Stimulated activated naive CD8-positive, alpha-beta T cell treated with anti-CD3 and anti-CD28 coated beads, Interleukin-15, amount 100 ng/mL, for 72 hours (primary cell): Measurements from ENCODE around the gene NTM.

Source experiments
- ATAC-seq: fragments of 150-1000 bp; cut with Tn5 transposase; 2 replicates; pipeline ENCODE4 v1.10.0; 2021; ENCODE audit warnings: mild to moderate bottlenecking, moderate library complexity
- DNase-seq, 2 donors: peaks; one replicate each; pipeline ENCODE4 v3.0.0; 2021 to 2022
- H3K27ac Mint-ChIP-seq, 2 donors: one replicate each; pipeline ENCODE4 v1.8.0; 2022; ENCODE audit warnings: mild to moderate bottlenecking in 2 of 2, mixed read lengths in 2 of 2, moderate library complexity in 2 of 2
- H3K27me3 Mint-ChIP-seq: one replicate; pipeline ENCODE4 v1.8.0; 2022; ENCODE audit warnings: mixed read lengths
- H3K4me1 Mint-ChIP-seq: one replicate; pipeline ENCODE4 v1.8.0; 2022; ENCODE audit warnings: mild to moderate bottlenecking, mixed read lengths
- H3K4me3 Mint-ChIP-seq, 2 donors: one replicate each; pipeline ENCODE4 v1.8.0; 2022; ENCODE audit warnings: mild to moderate bottlenecking in 2 of 2, mixed read lengths in 2 of 2, moderate library complexity in 1 of 2
- H3K9me3 Mint-ChIP-seq, 2 donors: one replicate each; pipeline ENCODE4 v1.8.0; 2022; ENCODE audit warnings: mixed read lengths in 2 of 2

Gene NTM

GRCh38 chr11:132024587-132025295 is 654.3 kb downstream of the NTM start:
- ATAC-seq (no peak), DNase-seq (no peak)
- Mint-ChIP-seq H3K4me1 (no peaks in the 10 kb centered on the region), H3K9me3 (peaks cover 9 to 36% of the 10 kb centered on the region in 2 donors), H3K4me3 (no peak overlapping the region), H3K27ac (peak overlapping the region in 1 of 2 donors; percentile 67), H3K27me3 (peaks cover 6% of the 10 kb centered on the region)

- H3K27me3 Mint-ChIP-seq: peaks cover 6% of the 10 kb centered on the region
- H3K4me3 Mint-ChIP-seq: no peak overlapping the region
- ATAC-seq: no peak
- DNase-seq: no peak
- no peak overlapping the region for H3K27ac Mint-ChIP-seq
- H3K4me1 Mint-ChIP-seq: no peaks in the 10 kb centered on the region
- peaks cover 9 to 25% of the 10 kb centered on the region in 2 donors for H3K9me3 Mint-ChIP-seq
These were observed 656.3 kb downstream of the NTM start for GRCh38 chr11:132026746-132027145.

- DNase-seq (no peak), ATAC-seq (no peak)
- no peak overlapping the region for H3K27ac Mint-ChIP-seq
- peaks cover 6 to 24% of the 10 kb centered on the region in 2 donors for H3K9me3 Mint-ChIP-seq
- no peak overlapping the region for H3K4me3 Mint-ChIP-seq
- peaks cover 6% of the 10 kb centered on the region for H3K27me3 Mint-ChIP-seq
- no peaks in the 10 kb centered on the region for H3K4me1 Mint-ChIP-seq
These were observed 658.2 kb downstream of the NTM start for GRCh38 chr11:132028380-132029240.

- Mint-ChIP-seq H3K27me3 (peaks cover 6% of the 10 kb centered on the region), H3K4me1 (no peaks in the 10 kb centered on the region), H3K4me3 (no peak overlapping the region), H3K27ac (no peak overlapping the region), H3K9me3 (peaks cover 4 to 16% of the 10 kb centered on the region in 2 donors)
- no peak for DNase-seq
- ATAC-seq: no peak
These were observed 660.5 kb downstream of the NTM start for GRCh38 chr11:132030896-132031295.

GRCh38 chr11:132032555-132032954 is 662.1 kb downstream of the NTM start:
- Mint-ChIP-seq H3K27me3 (peaks cover 5% of the 10 kb centered on the region), H3K4me3 (no peak overlapping the region), H3K4me1 (no peaks in the 10 kb centered on the region), H3K27ac (no peak overlapping the region), H3K9me3 (peaks cover 2 to 12% of the 10 kb centered on the region in 2 donors)
- DNase-seq: no peak
- ATAC-seq: no peak

- H3K4me3 Mint-ChIP-seq: no peak overlapping the region
- ATAC-seq (no peak), DNase-seq (no peak)
- H3K27me3 Mint-ChIP-seq: peaks cover under 1% of the 10 kb centered on the region
- H3K27ac Mint-ChIP-seq: no peak overlapping the region
- H3K9me3 Mint-ChIP-seq: peaks cover 0 to 7% of the 10 kb centered on the region in 2 donors
- H3K4me1 Mint-ChIP-seq: no peaks in the 10 kb centered on the region
These were observed 662.6 kb downstream of the NTM start for GRCh38 chr11:132033051-132033450.

- DNase-seq (no peak), ATAC-seq (no peak)
- Mint-ChIP-seq H3K27ac (no peak overlapping the region), H3K4me1 (no peaks in the 10 kb centered on the region), H3K4me3 (no peak overlapping the region), H3K9me3 (peaks cover 0 to 13% of the 10 kb centered on the region in 2 donors), H3K27me3 (no peaks in the 10 kb centered on the region)
These were observed 664.8 kb downstream of the NTM start for GRCh38 chr11:132035228-132035627.

GRCh38 chr11:132035766-132036165 is 665.4 kb downstream of the NTM start:
- ATAC-seq: no peak
- DNase-seq: no peak
- no peak overlapping the region for H3K27ac Mint-ChIP-seq

GRCh38 chr11:132036220-132036619 is 665.8 kb downstream of the NTM start:
- Mint-ChIP-seq H3K27ac (no peak overlapping the region), H3K4me1 (no peaks in the 10 kb centered on the region), H3K4me3 (no peak overlapping the region), H3K27me3 (no peaks in the 10 kb centered on the region), H3K9me3 (peaks cover 0 to 19% of the 10 kb centered on the region in 2 donors)
- ATAC-seq (no peak), DNase-seq (no peak)

More at GRCh38 chr11:132035766-132036165, 665.4 kb downstream of the NTM start:
- H3K27me3 Mint-ChIP-seq: no peaks in the 10 kb centered on the region
- H3K4me3 Mint-ChIP-seq: no peak overlapping the region
- H3K9me3 Mint-ChIP-seq: peaks cover 0 to 14% of the 10 kb centered on the region in 2 donors
- no peaks in the 10 kb centered on the region for H3K4me1 Mint-ChIP-seq

- no peaks in the 10 kb centered on the region for H3K4me1 Mint-ChIP-seq
- no peak for ATAC-seq
These were observed 666.5 kb downstream of the NTM start for GRCh38 chr11:132036746-132037466.

GRCh38 chr11:132037467-132037862 is 667.0 kb downstream of the NTM start:
- Mint-ChIP-seq H3K27ac (no peak overlapping the region), H3K9me3 (peaks cover 0 to 13% of the 10 kb centered on the region in 2 donors), H3K4me1 (no peaks in the 10 kb centered on the region), H3K4me3 (no peak overlapping the region), H3K27me3 (no peaks in the 10 kb centered on the region)
- DNase-seq (no peak), ATAC-seq (no peak)

More at GRCh38 chr11:132036746-132037466, 666.5 kb downstream of the NTM start:
- H3K27ac Mint-ChIP-seq: no peak overlapping the region
- H3K27me3 Mint-ChIP-seq: no peaks in the 10 kb centered on the region
- peaks cover 0 to 19% of the 10 kb centered on the region in 2 donors for H3K9me3 Mint-ChIP-seq
- no peak overlapping the region for H3K4me3 Mint-ChIP-seq
- no peak for DNase-seq

- no peak for ATAC-seq
- H3K4me3 Mint-ChIP-seq: no peak overlapping the region
- H3K27me3 Mint-ChIP-seq: no peaks in the 10 kb centered on the region
These were observed 667.5 kb downstream of the NTM start for GRCh38 chr11:132037956-132038355.

GRCh38 chr11:132039521-132039920 is 669.1 kb downstream of the NTM start:
- ATAC-seq (no peak), DNase-seq (no peak)
- Mint-ChIP-seq H3K4me1 (no peaks in the 10 kb centered on the region), H3K4me3 (no peak overlapping the region), H3K9me3 (peaks cover 7 to 22% of the 10 kb centered on the region in 2 donors), H3K27ac (no peak overlapping the region), H3K27me3 (no peaks in the 10 kb centered on the region)

More at GRCh38 chr11:132037956-132038355, 667.5 kb downstream of the NTM start:
- no peaks in the 10 kb centered on the region for H3K4me1 Mint-ChIP-seq
- DNase-seq: no peak
- H3K27ac Mint-ChIP-seq: no peak overlapping the region
- H3K9me3 Mint-ChIP-seq: peaks cover 0 to 13% of the 10 kb centered on the region in 2 donors

- H3K4me1 Mint-ChIP-seq: no peaks in the 10 kb centered on the region
- no peaks in the 10 kb centered on the region for H3K27me3 Mint-ChIP-seq
- no peak overlapping the region for H3K4me3 Mint-ChIP-seq
- DNase-seq (no peak), ATAC-seq (no peak)
- no peak overlapping the region for H3K27ac Mint-ChIP-seq
- peaks cover 7 to 22% of the 10 kb centered on the region in 2 donors for H3K9me3 Mint-ChIP-seq
These were observed 671.9 kb downstream of the NTM start for GRCh38 chr11:132042296-132042695.

- no peaks in the 10 kb centered on the region for H3K27me3 Mint-ChIP-seq
- H3K9me3 Mint-ChIP-seq: peaks cover 7 to 19% of the 10 kb centered on the region in 2 donors
- H3K4me1 Mint-ChIP-seq: no peaks in the 10 kb centered on the region
- H3K4me3 Mint-ChIP-seq: no peak overlapping the region
- DNase-seq (no peak), ATAC-seq (no peak)
- no peak overlapping the region for H3K27ac Mint-ChIP-seq
These were observed 673.3 kb downstream of the NTM start for GRCh38 chr11:132043714-132044113.
